GM08714 (cell line): ENCODE measurements around the gene GPR171.
"Not testable (repeated sequence)": the region's sequence is repeated elsewhere in the genome, so short reads cannot be mapped to it uniquely, and the experiment has no call there.

ENCODE experiments used
- H3K4me3 ChIP-seq: fragments of 200-500 bp; sonication (Bioruptor generic); 2 replicates; pipeline ENCODE4 v1.5.1; 2014; ENCODE audit warnings: mild to moderate bottlenecking, low read length, inconsistent platforms
- ZNF274 ChIP-seq: IDR thresholded peaks from 2 replicates; pipeline ENCODE4 v1.6.1; 2012; ENCODE audit warnings: mild to moderate bottlenecking, low read depth, low read length

The GPR171 gene

DNA sequence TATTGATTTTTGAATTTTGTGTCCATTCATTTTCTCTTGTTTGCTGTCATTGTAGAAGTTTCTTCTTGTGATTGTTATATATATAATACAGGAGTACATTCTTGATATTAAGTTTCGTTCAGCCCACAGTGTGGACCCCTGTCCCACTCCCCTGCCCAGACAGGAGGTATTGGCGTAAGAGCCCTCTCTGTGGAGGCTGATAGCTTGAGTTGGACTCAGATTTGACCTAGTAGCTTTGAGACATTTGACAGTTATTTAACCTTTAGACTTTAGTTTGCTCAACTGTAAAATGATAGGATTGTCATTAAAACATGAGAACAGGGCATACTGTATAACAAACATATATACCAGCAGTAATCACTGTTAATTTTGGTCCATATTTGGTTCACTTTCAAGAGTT lies 27.1 kb downstream of the GPR171 start:
- TF ChIP-seq ZNF274, result no peak
- no peak overlapping the region for H3K4me3 ChIP-seq

GRCh38 chr3:151174351-151174750 lies 28.7 kb downstream of the GPR171 start:
- H3K4me3 ChIP-seq, result no peak overlapping the region
- no peak for TF ChIP-seq ZNF274

- no peak for TF ChIP-seq ZNF274
- H3K4me3 ChIP-seq, result no peak overlapping the region
These were observed 31.8 kb downstream of the GPR171 start for GRCh38 chr3:151171145-151171757.

GRCh38 chr3:151169948-151170679 lies 32.9 kb downstream of the GPR171 start:
- H3K4me3 ChIP-seq, result not testable (repeated sequence)

DNA sequence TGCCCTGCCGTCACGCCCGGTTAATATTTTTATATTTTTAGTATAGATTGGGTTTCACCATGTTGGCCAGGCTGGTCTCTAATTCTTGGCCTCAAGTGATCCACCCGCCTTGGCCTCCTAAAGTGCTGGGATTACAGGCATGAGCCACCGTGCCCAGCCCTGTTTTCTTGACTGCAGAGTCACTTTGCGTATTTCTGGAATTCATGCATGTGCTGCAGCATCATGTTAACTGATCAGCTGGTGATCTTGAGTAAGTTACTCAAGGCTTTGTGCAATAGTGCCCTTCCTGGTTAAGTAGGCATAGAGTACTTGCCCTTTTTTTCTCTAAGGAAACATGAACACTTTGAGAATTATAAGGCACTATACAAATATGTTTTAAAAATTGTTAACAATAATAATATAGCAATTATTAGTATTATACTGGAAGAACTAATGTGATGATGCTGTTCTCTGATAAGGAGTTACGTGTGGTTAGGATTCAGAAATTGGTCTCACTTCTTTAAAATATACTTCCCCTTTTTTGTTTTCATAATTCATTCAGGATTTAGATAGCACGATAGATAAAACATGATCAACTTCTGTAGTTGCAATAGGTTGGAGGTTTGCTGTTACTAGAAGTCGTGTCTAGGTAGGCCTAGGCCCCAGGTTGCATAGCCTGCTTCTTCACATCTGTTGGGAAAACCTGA lies 33.6 kb downstream of the GPR171 start:
- no peak for TF ChIP-seq ZNF274
- H3K4me3 ChIP-seq, result no peak overlapping the region

DNA sequence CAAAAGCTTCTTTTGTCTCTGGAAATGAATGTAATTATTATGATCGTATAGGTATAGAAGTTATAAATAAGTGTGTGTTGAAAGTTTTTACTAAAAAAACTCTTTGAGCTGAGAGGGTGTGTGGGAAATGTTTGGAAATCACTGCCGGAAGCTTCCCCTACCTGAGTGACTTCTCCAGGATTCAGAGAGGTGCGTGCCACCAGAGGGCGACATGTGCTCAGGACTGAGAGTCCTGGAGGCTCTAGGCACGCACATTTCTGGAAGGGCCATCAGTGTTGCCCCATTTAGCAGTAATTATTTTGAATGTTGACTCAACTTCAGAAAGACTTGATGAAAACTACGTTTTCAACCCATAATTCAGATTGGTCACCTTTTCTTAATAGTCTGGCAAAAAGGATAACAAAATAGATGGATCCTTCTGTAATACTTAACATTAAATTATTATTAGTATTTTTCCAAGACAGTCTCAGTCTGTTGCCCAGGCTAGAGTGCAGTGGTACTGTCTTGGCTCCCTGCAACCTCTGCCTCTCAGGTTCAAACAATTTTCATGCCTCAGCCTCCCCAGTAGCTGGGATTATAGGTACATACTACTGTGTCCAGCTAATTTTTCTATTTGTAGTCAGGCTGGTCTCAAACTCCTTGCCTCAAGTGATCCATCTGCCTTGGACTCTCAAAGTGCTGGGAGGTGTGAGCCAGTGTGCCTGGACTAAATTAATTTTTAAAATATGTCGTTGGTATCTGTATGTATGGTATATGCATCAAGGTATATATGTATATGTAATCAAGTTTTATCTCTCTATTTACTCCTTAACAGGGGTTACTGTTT lies 34.5 kb downstream of the GPR171 start:
- H3K4me3 ChIP-seq, result no peak overlapping the region
- TF ChIP-seq ZNF274, result no peak

GRCh38 chr3:151166161-151166560 lies 36.9 kb downstream of the GPR171 start:
- H3K4me3 ChIP-seq, result no peak overlapping the region
- no peak for TF ChIP-seq ZNF274

- H3K4me3 ChIP-seq, result no peak overlapping the region
- no peak for TF ChIP-seq ZNF274
These were observed 37.8 kb downstream of the GPR171 start for GRCh38 chr3:151165226-151165625.

DNA sequence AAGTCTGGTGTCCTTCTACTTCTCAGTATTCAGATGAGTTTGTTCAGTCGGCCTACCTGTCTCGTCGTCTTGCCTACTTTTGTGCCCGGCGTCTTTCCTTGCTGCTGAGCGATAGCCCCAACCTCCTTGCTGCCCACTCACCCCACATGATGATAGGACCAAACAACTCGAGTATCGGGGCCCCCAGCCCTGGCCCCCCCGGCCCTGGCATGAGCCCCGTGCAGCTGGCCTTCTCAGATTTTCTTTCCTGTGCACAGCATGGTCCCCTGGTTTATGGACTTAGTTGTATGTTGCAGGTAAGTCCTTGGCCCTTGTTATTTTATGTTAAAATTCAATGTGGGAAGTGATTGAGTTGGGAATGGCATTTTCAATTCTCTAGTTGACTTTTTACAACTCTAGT lies 43.2 kb downstream of the GPR171 start:
- no peak for TF ChIP-seq ZNF274
- H3K4me3 ChIP-seq, result no peak overlapping the region

DNA sequence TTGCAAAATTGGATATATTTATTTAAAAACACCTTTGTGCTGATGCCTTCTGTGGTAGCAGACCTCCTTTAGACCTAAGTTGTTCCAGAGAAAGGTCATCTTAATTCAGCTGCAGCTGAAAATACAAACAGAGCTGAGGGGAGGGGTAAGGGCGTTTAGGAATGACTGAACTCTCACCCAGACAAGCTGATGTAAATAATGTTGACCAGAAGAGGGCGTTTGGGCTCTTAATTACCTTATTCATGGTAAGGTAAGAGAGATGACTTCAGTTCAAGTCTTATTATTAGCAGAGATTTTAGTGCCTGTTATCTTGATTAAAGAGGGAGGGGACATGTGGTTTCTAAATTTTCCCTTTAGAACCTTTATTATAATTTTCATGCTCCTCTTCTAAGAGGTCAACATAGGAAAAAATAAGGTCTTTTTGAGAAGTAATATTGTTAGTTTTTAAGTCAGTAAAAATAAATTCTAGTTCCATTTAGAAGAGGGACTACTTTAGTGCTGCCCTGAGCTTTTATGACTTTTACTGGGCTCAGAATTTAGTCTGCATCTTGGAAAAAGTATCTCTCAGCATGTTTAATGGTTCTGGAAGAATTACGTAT lies 46.3 kb downstream of the GPR171 start:
- no peak for TF ChIP-seq ZNF274
- no peak overlapping the region for H3K4me3 ChIP-seq

GRCh38 chr3:151155409-151156128 lies 47.4 kb downstream of the GPR171 start:
- TF ChIP-seq ZNF274, result no peak

DNA sequence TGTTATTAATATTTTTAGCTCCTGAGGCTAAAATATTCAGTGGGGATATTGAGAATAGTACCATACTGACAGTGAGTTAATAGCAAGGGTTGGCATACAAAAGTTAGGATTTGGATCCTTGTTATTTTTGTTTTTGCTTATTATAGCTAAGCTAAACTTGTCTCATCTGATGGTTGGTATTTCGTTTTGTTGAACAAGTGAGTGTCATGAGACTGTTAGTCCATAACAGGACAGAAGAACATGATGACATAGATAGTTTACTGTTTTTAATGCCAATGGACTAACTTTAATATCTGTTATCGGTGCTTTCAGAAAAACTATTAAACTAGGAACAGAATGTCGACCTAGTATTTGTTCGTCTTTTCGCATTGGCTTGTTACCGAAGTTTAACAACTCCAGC lies 48.5 kb downstream of the GPR171 start:
- no peak overlapping the region for H3K4me3 ChIP-seq
- no peak for TF ChIP-seq ZNF274

More at GRCh38 chr3:151155409-151156128, 47.4 kb downstream of the GPR171 start:
- no peak overlapping the region for H3K4me3 ChIP-seq

- no peak for TF ChIP-seq ZNF274
- H3K4me3 ChIP-seq, result no peak overlapping the region
These were observed 50.4 kb downstream of the GPR171 start for GRCh38 chr3:151152455-151153079.
